ENCODE data around the gene IL12RB2.

- TF ChIP-seq FOXM1 (IDR thresholded peaks at IDR 0.05; ENCODE audit: low read depth, low read length), result no peak
- TF ChIP-seq POLR2A (IDR thresholded peaks at IDR 0.05; ENCODE audit: low read depth, low read length), result no peak
- no peak for TF ChIP-seq MTA3 (IDR thresholded peaks at IDR 0.05; ENCODE audit: borderline replicate concordance, low read length)
- no peak for TF ChIP-seq MAX (IDR thresholded peaks at IDR 0.05; ENCODE audit: low read depth, low read length)
- no peak for TF ChIP-seq NKRF (conservative IDR thresholded peaks at IDR 0.05)
- no peak for TF ChIP-seq RAD21 (IDR thresholded peaks at IDR 0.05; ENCODE audit: insufficient read depth, low read depth, low read length)
- TF ChIP-seq CTCF (IDR thresholded peaks at IDR 0.05 in 2 of 3, conservative IDR thresholded peaks at IDR 0.05 in 1 of 3; ENCODE audit: control insufficient read depth in 2 of 3, extremely low read depth in 1 of 3, insufficient read depth in 1 of 3, low read depth in 3 of 3, low read length in 3 of 3), result no peak
- TF ChIP-seq ZSCAN29 (IDR thresholded peaks at IDR 0.05), result no peak
These were observed 39.3 kb downstream of the IL12RB2 start for GRCh38 chr1:67346982-67347381.
